NT2/D1 (cell line): ENCODE measurements around the gene ARID1B.

Experiments used
- DNase-seq: peaks from one replicate; pipeline ENCODE4 v3.0.0-alpha.2; 2011; ENCODE audit warnings: low read depth, low spot score
- H3K27me3 ChIP-seq: 2 replicates; pipeline ENCODE4 v1.6.0; 2011; ENCODE audit warnings: mild to moderate bottlenecking; ENCODE audit not compliant: insufficient read length, insufficient read depth
- H3K36me3 ChIP-seq: 2 replicates; pipeline ENCODE4 v1.6.1; 2011; ENCODE audit warnings: mild to moderate bottlenecking, low read length, mixed read lengths; ENCODE audit not compliant: insufficient read depth, insufficient read length
- H3K4me1 ChIP-seq: 2 replicates; pipeline ENCODE4 v1.5.1; 2011; ENCODE audit not compliant: insufficient read depth, insufficient read length
- H3K4me3 ChIP-seq: 2 replicates; pipeline ENCODE4 v1.5.1; 2011; ENCODE audit warnings: low read depth; ENCODE audit not compliant: insufficient read length
- H3K9ac ChIP-seq: 2 replicates; pipeline ENCODE4 v1.6.0; 2011; ENCODE audit warnings: low read depth; ENCODE audit not compliant: insufficient read length
- H3K9me3 ChIP-seq: 2 replicates; pipeline ENCODE4 v1.5.1; 2011; ENCODE audit warnings: mild to moderate bottlenecking, low read length; ENCODE audit not compliant: insufficient read depth
- SUZ12 ChIP-seq: IDR thresholded peaks from 2 replicates; pipeline ENCODE4 v1.6.1; 2011; ENCODE audit not compliant: insufficient read length, insufficient read depth; ENCODE audit errors: extremely low read depth
- YY1 ChIP-seq: IDR thresholded peaks from 2 replicates; pipeline ENCODE4 v1.6.1; 2011; ENCODE audit not compliant: insufficient read length, insufficient read depth
- ZNF274 ChIP-seq: IDR thresholded peaks from 2 replicates; pipeline ENCODE4 v1.6.1; 2011; ENCODE audit warnings: mild to moderate bottlenecking, low read depth, low read length

The ARID1B gene

GRCh38 chr6:157019733-157020132, 242.6 kb downstream of the ARID1B start:
- no peaks in the 10 kb centered on the region for H3K36me3 ChIP-seq
- no peaks in the 10 kb centered on the region for H3K9me3 ChIP-seq
- no peaks in the 10 kb centered on the region for H3K4me1 ChIP-seq
- no peak overlapping the region for H3K9ac ChIP-seq
- TF ChIP-seq ZNF274, result no peak
- no peak for TF ChIP-seq SUZ12
- TF ChIP-seq YY1, result no peak
- no peak overlapping the region for H3K4me3 ChIP-seq
- no peak for DNase-seq
- H3K27me3 ChIP-seq, result no peaks in the 10 kb centered on the region

- Histone ChIP-seq H3K9ac (peak overlapping the region; percentile 89), H3K9me3 (no peaks in the 10 kb centered on the region), H3K4me1 (no peaks in the 10 kb centered on the region), H3K4me3 (peak overlapping the region; percentile 70), H3K36me3 (no peaks in the 10 kb centered on the region), H3K27me3 (no peaks in the 10 kb centered on the region)
- TF ChIP-seq ZNF274, result no peak
- no peak for TF ChIP-seq YY1
- TF ChIP-seq SUZ12, result no peak
- DNase-seq, result no peak
Measured at GRCh38 chr6:157020398-157020797, 243.2 kb downstream of the ARID1B start.

- H3K27me3 ChIP-seq, result no peaks in the 10 kb centered on the region
- no peaks in the 10 kb centered on the region for H3K4me1 ChIP-seq
- DNase-seq, result peak; percentile 33
- H3K4me3 ChIP-seq, result peak overlapping the region; percentile 70
- H3K9me3 ChIP-seq, result no peaks in the 10 kb centered on the region
- peak overlapping the region; percentile 89 for H3K9ac ChIP-seq
- no peaks in the 10 kb centered on the region for H3K36me3 ChIP-seq
- TF ChIP-seq YY1, result no peak
- TF ChIP-seq ZNF274, result no peak
- no peak for TF ChIP-seq SUZ12
Measured at GRCh38 chr6:157020881-157021343, 243.7 kb downstream of the ARID1B start.

GRCh38 chr6:157021344-157021992, 244.3 kb downstream of the ARID1B start:
- H3K4me3 ChIP-seq, result peak overlapping the region; percentile 70
- TF ChIP-seq ZNF274, result no peak
- no peak for TF ChIP-seq SUZ12
- no peak for TF ChIP-seq YY1
- no peaks in the 10 kb centered on the region for H3K36me3 ChIP-seq
- H3K9me3 ChIP-seq, result no peaks in the 10 kb centered on the region
- H3K4me1 ChIP-seq, result no peaks in the 10 kb centered on the region
- peak; percentile 77 for DNase-seq
- H3K9ac ChIP-seq, result peak overlapping the region; percentile 89
- no peaks in the 10 kb centered on the region for H3K27me3 ChIP-seq

- no peaks in the 10 kb centered on the region for H3K36me3 ChIP-seq
- peak overlapping the region; percentile 89 for H3K9ac ChIP-seq
- peak; percentile 43 for DNase-seq
- peak overlapping the region; percentile 70 for H3K4me3 ChIP-seq
- no peaks in the 10 kb centered on the region for H3K27me3 ChIP-seq
- no peaks in the 10 kb centered on the region for H3K4me1 ChIP-seq
- no peaks in the 10 kb centered on the region for H3K9me3 ChIP-seq
- no peak for TF ChIP-seq SUZ12
- TF ChIP-seq YY1, result no peak
- no peak for TF ChIP-seq ZNF274
Measured at GRCh38 chr6:157021993-157022740, 245.0 kb downstream of the ARID1B start.

GRCh38 chr6:157023958-157024357, 246.8 kb downstream of the ARID1B start:
- DNase-seq, result no peak
- H3K9me3 ChIP-seq, result no peaks in the 10 kb centered on the region
- no peak for TF ChIP-seq YY1
- no peak for TF ChIP-seq ZNF274
- no peak for TF ChIP-seq SUZ12
- H3K4me3 ChIP-seq, result no peak overlapping the region
- no peaks in the 10 kb centered on the region for H3K27me3 ChIP-seq
- H3K36me3 ChIP-seq, result no peaks in the 10 kb centered on the region
- H3K4me1 ChIP-seq, result no peaks in the 10 kb centered on the region
- H3K9ac ChIP-seq, result no peak overlapping the region

GRCh38 chr6:157024745-157025144, 247.6 kb downstream of the ARID1B start:
- TF ChIP-seq ZNF274, result no peak
- TF ChIP-seq YY1, result no peak
- Histone ChIP-seq H3K4me3 (no peak overlapping the region), H3K27me3 (no peaks in the 10 kb centered on the region), H3K4me1 (no peaks in the 10 kb centered on the region), H3K9me3 (no peaks in the 10 kb centered on the region), H3K36me3 (peaks cover 2% of the 10 kb centered on the region), H3K9ac (no peak overlapping the region)
- DNase-seq, result no peak
